GM12872 (cell line): ENCODE data around the gene ACSL1.

Source experiments
- CTCF ChIP-seq: IDR thresholded peaks from 3 replicates; pipeline ENCODE4 v1.5.1; 2011; ENCODE audit warnings: low read depth, mild to moderate bottlenecking, low read length, moderate library complexity; ENCODE audit not compliant: insufficient read depth

Gene ACSL1

GRCh38 chr4:184787766-184788503, 37.8 kb downstream of the ACSL1 start:
- no peak for TF ChIP-seq CTCF

GRCh38 chr4:184785813-184786212, 40.0 kb downstream of the ACSL1 start:
- TF ChIP-seq CTCF = no peak

GRCh38 chr4:184784628-184785257, 41.0 kb downstream of the ACSL1 start:
- no peak for TF ChIP-seq CTCF

- TF ChIP-seq CTCF = no peak
Observed at GRCh38 chr4:184782731-184783373, 42.9 kb downstream of the ACSL1 start.

- TF ChIP-seq CTCF = no peak
Observed at GRCh38 chr4:184778325-184778724, 47.4 kb downstream of the ACSL1 start.

GRCh38 chr4:184776821-184777220, 48.9 kb downstream of the ACSL1 start:
- TF ChIP-seq CTCF = no peak

- TF ChIP-seq CTCF = no peak
Observed at GRCh38 chr4:184775854-184776555, 49.8 kb downstream of the ACSL1 start.
